Effector CD8-positive, alpha-beta T cell (primary cell): Measurements from ENCODE around the gene AHR.

Experiments
- DNase-seq: peaks from one replicate; lab custom pipeline; 2025; lab: John Stamatoyannopoulos, UW

AHR gene

GRCh38 chr7:17304926-17305325 lies 6.5 kb downstream of the AHR start:
- no peak for DNase-seq

- no peak for DNase-seq
Observed at GRCh38 chr7:17305387-17306171, 7.1 kb downstream of the AHR start.

DNA sequence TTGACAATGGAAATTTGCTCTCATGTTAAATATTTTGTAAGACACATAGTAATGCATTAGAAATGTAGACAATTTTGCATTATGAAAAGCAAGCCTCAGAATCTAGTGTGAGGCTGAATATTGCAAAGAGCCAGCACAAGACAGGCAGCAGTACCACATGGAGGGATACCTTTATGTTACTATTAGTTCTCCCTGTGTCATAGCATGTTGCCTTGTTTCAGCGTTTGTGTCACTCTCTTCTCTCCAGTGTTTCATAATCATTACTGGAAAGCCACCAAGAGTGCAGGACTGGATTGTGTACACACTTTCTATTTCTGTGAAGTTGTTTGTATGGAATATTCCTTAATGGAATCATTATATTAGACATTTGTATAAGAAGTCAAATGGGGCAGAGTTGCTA lies 8.5 kb downstream of the AHR start:
- DNase-seq: no peak

GRCh38 chr7:17307558-17307957 lies 9.1 kb downstream of the AHR start:
- no peak for DNase-seq

- no peak for DNase-seq
Observed at GRCh38 chr7:17307969-17308648, 9.7 kb downstream of the AHR start.

GRCh38 chr7:17311194-17311593 lies 12.7 kb downstream of the AHR start:
- no peak for DNase-seq

- no peak for DNase-seq
Observed at GRCh38 chr7:17311952-17312351, 13.5 kb downstream of the AHR start.

GRCh38 chr7:17312641-17313040 lies 14.2 kb downstream of the AHR start:
- no peak for DNase-seq

DNA sequence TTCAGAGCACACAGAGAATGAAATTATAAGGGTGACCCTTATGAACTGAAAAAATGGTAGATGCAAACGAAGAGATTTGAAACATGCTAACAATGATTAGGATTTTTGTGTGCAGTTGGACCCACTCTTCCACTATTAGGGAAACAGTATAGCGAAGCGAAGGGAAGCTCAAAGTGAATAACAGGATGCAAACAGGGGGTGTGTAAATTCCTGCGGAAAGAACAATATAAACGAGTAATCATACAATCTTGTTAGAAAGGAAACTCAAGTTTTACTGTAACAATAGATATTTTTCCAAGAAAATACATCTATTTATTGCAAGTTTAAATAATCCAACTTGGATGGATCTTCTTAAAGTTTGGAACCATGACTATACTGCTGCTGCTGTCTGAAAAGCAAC lies 14.7 kb downstream of the AHR start:
- DNase-seq: no peak

GRCh38 chr7:17315974-17316373 lies 17.5 kb downstream of the AHR start:
- no peak for DNase-seq

- no peak for DNase-seq
Observed at GRCh38 chr7:17318146-17318545, 19.7 kb downstream of the AHR start.

DNA sequence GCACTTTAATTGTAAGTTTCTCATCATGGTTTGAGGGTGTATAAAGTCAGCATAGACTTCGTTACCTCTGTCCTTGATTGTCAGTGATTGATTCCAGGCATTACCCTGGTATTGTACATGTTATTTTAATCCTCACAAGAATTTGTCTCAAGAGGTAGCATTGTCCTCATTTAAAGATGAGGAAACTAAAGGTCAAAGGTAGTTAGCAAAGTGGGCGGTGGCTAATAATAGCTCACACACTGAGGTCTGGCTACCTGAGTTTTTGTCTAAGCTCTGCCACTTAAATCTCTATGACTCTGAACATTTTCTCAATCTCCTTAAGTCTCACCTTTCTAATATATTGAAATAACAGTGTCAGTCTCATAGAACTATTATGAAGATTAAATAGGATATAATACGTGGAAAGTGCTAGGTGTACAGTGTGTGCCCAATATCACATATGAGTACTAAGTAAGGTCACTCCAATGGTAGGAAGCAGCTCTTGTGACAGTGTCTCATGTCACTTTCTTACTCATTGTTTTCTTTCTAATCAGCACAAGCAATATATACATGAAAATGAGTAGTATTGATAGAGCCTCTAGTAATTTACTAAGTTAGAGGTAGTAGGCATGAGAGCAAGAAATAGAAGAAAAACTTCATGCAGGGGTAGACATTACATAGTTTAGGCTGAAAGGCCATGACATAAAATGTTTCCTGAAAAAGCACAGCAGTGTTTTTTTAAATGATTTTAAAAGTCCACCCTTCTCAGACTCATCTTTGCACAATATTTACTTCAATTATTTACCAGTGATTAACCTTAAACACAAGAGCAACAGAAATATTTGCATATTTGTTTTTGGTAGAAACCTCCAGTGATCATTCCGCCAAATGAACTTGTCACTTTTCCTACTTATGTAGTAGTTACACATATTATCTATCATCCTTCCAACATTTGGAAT lies 21.0 kb downstream of the AHR start:
- no peak for DNase-seq

GRCh38 chr7:17320102-17320497 lies 21.6 kb downstream of the AHR start:
- DNase-seq: no peak

GRCh38 chr7:17320657-17321056 lies 22.2 kb downstream of the AHR start:
- DNase-seq: no peak

GRCh38 chr7:17325364-17325763 lies 26.9 kb downstream of the AHR start:
- DNase-seq: no peak

DNA sequence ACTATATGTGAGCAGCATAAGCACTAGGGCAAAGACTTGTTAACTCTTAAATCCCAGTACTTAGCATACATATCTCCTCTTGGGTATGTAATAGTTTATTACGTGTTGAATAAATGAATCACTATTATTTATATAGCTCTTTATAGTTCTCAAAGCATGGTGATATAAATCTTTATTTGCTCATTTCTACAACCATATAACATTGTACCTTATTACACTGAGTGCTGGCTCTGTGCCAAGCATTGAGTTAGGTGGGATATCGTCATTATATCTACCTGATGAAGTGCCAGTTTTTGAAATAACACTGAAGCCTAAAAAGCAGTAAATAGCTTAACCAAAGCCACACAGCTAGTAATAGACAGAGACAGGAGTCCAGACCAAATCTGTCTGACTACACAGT lies 27.9 kb downstream of the AHR start:
- no peak for DNase-seq

- DNase-seq: no peak
Observed at GRCh38 chr7:17328641-17329040, 30.2 kb downstream of the AHR start.

GRCh38 chr7:17329440-17329839 lies 31.0 kb downstream of the AHR start:
- DNase-seq: no peak

GRCh38 chr7:17331891-17332501 lies 33.5 kb downstream of the AHR start:
- DNase-seq: no peak

- no peak for DNase-seq
Observed at GRCh38 chr7:17333221-17333620, 34.8 kb downstream of the AHR start.

DNA sequence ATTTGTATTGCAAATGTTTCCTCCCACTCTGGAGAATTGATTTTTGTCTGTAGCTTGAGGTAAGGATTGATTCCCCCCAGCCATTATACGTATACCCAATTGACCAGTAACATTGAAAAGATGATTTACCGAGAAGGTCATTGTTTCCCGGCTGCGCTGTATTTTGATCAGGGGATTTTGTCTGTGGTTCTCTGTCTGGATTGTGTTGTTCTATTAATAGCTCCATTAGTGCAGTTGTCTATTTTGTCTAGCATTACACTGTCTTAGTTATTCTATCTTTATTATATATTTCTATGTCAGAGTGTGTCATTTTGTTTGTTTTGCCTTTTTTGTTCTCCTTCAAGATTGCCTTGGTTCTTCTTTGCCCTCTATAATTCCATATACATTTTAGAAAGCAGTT lies 37.7 kb downstream of the AHR start:
- DNase-seq: no peak

DNA sequence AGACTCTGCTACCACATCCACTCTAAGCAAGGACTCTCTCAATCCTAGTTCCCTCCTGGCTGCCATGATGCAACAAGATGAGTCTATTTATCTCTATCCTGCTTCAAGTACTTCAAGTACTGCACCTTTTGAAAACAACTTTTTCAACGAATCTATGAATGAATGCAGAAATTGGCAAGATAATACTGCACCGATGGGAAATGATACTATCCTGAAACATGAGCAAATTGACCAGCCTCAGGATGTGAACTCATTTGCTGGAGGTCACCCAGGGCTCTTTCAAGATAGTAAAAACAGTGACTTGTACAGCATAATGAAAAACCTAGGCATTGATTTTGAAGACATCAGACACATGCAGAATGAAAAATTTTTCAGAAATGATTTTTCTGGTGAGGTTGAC lies 40.7 kb downstream of the AHR start:
- DNase-seq: no peak
